ENCODE measurements around the gene MYOM1.
"Not testable (repeated sequence)": the region's sequence is repeated elsewhere in the genome, so short reads cannot be mapped to it uniquely, and the experiment has no call there.

Gene MYOM1

DNA sequence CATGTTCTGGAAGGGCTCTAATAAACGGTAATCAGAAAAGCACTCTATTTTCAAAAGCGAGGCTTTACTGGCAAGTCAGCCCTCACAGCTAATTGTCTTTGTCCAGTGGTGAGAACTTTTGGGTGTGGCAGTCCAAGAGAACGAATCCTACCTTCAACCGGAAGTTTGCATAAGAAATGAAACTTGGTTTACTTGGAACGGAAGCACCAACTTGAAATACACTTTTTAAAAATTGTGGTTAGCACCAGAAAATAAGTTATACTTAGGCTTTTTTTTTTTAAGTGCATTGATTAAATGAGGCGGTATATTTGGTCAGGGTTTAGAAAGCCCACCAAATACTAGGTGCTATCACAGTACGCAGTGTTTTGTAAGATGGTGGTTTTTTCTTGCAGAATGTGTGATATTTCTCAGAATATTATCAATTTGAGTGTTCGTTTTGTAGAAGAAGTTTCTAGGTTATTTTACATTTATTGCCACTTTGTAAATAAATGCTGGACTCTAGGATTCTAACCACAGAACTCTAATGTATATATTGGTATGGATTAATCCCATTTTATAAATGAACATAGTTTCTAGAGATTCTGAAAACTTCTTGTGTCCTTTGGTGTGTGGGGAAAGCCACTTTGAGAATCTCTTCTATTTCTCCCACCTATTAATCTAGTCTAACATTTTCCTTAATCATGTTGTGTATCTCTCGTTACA, 29.0 kb upstream of the MYOM1 start:
- no peak for DNase-seq

DNA sequence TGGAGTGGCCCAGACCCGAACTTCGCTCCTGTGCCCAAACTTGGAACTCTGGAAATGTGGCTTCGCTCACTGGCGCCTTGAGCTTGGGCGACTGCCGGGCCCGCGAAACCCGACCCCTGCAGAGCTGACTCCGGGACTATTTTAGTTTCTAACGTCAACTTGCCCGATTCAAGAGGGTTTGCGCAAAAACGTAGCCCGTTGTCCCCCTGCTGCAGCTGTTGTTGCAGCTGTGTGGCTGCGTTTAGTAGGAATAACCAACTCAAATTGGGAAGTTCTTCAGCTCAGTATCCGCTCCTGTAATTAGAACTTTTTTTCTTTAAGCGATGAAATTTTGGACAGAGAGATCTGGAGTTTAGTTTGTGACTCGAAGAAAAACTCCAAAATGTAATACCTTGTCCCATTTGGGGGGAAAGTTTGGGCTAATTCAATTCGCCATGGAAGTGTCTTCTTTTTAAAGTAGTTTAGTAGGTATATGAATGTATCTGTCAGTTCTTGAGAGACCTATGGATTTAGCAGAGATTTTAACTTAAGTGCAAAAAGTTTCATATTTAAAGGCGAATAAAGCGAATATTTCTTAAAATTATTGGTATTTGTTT, 28.4 kb upstream of the MYOM1 start:
- no peak for DNase-seq

DNA sequence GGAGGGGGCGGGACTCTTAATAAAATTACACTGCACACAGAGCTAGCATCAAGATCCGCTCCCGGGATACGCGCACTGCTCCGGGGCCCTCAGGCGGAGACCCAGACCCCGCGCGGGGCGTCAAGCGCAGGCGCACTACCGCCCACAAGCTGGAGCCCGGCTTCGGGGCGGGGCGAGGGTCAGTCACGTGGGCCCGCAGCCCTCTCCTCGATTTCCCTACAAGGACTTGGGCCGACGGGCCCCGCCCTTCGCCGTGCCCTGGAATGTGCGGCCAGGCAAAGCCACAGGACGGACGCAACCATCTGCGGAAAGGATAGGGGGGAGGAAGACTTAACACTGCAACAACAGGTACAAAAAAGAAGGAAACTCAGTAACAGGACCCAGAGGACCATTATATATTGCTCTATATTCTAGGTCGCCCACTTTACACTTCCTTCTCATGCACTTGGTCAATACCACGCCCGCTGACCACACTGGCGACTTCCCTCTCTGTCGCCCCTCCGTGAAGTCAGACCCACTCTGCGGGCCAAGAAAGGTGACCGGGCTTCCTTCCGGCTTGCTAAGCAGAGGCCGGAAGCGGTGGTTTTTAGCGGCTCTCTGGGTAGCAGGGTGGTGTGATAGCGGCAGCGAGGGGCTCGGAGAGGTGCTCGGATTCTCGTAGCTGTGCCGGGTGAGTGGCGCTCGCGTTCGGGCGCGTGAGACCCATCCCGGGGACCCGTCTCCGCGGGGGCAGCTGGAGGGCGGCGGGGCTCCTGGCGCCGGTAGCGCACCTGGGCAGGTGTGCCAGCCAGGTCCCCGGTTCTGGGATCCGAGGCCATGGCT, 27.7 kb upstream of the MYOM1 start, which contains the start of gene MYL12A:
TSS of gene MYL12A (plus strand) at position 562 of the 822 bp plus-strand sequence. CDS start 5,447 bp downstream, outside the sequence.
- DNase-seq: peak; percentile 87

DNA sequence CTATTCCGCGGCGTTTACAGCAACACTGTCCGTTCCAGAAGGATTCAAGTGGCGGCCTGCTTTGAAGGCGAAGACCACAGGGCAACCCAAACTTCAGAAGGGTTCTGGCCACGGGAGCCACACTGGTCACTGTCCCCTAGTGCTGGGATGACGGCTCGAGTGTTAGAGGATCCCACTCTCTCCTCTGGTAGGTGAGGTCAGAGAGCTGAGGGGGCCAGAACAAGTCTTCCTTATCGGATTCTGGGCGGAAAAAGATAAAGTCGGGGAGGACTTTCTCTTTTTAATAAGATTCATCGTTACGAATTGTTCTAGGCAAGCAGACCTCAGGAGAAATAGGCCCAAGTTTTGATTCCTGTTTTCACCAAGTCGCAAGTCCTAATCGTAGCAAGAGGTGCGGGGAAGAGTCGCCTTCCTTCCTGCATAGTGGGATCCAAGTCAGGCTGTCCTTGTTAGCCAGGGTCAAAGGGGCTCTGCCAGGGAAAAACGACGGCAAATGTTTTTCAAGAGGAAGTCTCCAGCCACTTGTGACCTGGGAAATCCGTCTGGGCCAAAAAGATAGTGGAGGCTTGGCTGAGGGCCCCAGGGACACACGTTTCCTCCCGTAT, 27.0 kb upstream of the MYOM1 start:
- DNase-seq: no peak

DNA sequence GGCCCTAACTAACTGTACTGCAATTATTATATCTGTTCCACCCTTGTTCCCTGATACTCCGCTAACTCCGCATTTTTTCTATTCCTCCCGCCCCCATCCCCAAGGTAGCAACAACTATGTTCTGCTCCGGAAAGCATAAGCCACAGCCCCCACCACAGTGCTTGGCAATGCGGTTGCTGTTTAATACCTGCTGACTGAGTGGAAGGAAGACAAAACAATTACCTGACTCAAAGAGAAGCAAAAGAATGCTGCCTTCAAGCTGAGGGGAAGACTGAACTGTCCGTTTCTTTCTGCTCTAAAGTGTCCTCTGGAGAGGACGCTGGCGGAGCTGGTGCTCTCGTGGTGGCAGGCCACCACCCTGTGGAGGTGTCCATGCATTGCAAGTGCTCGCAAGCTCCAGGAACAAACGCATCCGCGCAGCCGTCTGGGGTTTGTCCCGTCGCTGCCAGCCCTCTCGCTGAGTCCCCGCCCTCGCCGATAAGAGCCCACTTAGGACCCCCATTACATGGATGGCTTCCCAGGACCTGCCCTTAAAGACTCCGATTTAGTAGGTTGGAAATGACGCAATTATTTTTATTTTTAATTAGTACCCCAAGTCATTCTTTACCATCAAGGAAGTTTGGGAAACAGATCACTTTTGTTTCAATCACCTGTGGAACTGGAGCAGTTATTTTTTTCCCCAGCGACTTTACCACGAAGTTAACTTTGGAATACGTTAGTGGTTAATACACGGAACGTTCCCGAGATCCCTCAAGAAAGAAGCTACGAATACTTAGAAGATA, 26.3 kb upstream of the MYOM1 start:
- DNase-seq: peak; percentile 65

DNA sequence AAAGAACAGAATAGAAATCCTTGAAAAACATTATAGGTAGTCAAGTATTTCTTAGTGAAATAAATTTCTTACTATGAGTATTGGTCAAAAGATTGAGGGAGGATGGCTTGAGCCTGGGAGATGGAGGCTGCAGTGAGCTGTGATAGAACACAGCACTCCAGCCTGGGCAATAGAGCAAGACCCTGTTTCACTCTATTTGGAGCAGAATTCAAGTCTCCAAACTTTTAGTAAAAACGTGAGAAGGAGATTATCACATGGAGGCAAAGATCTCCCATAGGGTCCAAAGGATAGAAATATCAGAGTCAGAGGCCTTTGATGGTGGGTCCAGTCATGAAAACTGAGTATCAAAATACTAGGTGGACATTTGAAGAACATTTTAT, 25.4 kb upstream of the MYOM1 start:
- DNase-seq: no peak

DNA sequence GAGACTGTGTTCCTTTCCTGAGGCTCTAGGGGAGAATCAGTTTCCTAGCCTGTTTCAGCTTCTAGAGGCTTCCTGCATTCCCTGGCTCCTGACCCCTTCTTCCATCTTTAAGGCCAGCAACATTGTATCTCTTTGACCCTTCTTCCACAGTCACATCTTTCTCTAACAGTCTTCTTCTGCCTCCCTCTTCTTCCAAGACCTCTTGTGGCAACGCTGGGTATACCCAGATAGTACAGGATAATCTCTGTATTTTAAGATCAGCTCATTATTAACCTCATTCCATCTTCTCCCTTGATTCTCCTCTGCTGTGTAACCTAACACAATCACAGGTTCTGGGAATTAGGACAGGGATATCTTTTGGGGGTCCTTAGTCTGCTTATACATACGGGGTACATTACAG, 19.0 kb upstream of the MYOM1 start:
- no peak for DNase-seq

DNA sequence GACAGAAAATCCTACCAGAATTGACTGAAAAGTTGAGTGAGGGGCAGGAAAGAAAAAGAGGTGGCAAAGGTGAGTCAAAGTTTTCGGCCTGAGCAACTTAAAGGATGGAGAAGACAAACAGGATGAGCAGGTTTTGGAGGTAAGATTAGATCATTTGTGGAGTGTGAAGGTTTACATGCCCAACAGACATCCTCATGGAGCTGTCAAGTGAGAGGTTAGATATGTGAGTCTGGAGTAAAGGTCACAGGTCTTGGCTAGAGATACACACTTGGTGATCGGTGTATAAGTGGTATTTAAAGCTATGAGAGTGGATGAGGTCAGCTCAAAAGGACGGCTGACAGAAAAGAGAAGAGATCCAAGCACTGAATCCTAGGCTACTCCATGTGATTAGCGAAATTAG, 16.7 kb upstream of the MYOM1 start:
- DNase-seq: no peak

DNA sequence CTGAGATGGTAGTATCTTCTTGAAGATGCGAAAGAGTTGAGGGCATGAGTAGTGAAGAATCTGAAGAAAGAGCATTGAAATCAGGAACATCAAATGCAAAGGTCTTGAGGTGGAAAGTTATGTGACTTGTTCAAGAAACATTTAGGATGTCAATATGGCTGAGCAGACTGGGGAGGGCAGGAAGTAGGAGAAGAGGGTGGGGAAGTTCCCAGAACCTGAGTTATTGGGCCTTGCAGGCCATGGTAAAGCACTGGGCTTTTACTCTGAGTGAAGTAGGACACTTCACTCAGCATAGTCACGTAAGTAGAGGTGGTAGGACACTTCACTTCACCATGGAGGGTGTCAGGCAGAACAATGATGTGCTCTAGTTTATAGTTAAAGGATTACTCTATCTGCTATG, 16.1 kb upstream of the MYOM1 start:
- no peak for DNase-seq

DNA sequence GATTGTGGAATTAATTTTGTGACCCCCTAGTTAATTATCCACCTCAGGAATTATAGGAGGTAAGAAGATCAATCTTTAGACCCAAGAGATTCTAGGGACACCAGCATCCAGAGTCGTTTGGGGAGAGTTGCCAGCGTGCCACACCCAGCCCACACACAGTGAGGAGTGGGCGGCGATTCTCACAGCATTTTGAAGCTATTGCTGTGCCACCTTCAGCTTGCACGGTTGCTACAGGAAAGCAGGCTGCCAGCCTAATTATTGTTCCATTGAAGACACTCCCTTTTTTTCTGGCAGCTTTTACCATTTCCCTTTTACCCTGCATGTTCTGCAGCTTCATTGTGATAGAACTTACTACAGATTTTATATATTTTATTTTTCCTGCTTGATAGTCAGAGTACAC, 14.7 kb upstream of the MYOM1 start:
- no peak for DNase-seq

DNA sequence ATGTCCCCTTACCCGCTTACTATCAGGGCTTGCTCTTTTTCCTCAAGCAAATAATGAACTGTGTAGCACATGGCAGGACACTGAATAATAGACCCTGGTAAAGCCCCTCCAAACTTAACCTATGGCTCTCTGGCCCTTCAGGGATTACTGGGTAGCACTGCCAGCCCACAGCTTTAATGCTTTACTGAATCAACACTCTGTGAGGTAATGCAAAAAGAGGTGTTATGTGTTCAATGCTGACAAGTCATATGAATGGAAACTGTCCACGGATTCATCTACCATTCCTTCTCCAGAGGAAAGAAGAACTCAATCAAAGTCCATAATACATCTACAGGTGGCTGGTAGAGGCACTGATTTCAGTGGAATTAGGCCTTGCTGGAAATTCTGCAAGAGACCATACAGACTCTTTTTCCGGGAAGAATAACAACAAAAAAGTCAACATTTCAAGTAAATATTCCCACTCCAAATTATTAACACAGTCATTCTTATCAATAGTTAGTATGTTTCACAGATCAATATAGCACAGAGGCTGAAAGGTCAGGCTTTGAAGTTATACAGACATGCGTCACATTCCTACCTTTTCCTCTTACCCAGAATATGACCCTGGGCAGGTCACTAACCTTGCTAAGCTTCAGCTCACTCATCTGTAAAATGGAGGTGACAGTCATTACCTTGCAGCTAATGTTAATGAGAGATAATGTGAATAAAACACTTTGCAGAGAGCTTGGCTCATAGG, 13.8 kb upstream of the MYOM1 start:
- DNase-seq: no peak

DNA sequence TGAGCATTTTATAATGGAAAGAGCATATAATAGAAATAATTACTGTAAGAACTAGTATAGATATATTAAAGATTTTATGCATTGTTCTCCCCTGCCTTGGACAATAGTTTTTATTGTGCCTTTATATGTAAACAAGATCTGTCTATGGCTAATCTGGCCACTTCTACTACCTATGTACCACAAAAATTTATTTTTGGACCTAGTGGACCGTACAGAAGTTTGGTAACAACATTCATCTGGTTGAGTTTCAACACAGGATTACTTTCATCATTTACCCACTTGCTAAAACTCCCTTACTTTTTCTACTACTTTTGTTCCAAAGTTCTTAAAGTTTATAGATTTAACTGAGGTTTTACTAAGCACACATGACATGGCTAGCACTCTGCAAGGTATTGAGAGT, 13.2 kb upstream of the MYOM1 start:
- no peak for DNase-seq

DNA sequence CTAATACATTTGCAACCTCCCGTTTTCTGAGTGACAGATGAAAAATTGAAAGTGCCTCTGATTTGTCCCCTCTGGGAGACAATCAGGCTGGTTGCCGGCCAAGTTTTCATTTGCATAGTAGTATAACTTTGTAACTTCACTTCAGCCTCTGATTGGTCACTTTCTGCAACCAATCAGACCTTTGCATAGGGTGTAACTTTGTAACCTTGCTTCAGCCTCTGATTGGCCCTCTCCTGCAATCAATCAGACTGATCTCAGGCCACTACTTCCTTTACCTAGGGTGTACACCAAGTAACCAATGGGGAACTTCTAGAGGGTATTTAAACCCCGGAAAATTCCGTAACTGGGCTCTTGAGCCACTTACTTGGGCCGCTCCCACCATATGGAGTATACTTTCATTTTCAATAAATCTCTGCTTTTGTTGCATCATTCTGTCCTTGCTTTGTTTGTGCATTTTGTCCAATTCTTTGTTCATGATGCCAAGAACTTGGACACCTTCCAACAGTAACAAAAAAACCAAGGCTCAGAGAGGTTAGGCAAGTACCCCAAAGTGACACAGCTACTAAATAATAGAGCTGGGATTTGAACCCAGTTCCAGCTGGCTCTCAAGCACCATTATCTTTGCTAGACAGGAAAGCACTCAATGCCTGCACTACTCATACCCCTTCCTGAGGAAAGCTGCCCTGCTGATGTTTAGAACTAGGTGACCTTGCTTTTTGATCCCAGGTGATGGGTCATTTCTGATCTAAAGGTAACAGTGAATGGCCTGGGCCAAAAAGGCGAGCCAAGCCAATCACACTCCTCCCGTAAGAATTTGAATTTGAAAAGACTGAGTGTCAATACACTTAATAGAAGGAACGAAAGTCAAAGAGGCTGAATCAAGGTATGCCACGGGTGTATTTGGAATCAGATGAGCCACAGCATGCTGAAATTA, 10.9 kb upstream of the MYOM1 start:
- DNase-seq: no peak

DNA sequence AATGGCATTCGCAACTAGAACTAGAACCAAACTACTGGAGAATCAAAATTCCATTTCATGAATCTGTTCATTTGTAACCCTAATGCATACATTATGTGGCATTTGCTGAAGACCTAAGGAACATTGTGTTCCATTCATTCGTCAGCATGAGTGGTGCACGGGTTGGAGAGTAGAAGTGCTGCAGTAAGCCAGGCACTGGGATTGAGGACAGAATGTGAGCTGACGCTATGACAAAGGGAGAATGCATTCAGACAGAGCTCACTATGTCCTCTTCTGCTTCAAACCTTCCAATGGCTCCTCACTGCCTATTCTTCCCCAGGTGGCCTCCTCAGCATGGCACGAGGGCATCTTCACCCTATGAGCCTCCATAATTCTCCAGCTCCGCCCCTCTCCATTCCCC, 6.3 kb upstream of the MYOM1 start:
- DNase-seq: no peak

DNA sequence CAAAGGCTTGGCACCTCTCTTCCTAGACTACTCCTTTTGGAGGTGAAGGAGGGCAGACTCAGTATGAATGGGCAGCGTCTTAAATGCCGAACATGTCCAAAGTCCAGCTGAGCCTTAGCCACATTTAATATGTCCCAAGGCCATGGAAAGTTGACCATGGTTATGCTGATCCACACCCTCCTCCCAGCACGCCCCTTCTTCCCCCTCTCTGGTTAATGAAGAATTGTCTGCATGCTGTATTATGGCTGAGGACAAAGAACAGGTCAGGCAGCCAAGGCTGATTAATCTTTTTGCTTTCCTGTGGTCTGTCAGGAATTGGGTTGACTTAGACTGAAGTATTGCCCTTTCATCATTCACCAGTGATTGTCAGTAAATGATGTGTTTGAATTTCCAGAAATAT, 5.8 kb upstream of the MYOM1 start:
- DNase-seq: no peak

DNA sequence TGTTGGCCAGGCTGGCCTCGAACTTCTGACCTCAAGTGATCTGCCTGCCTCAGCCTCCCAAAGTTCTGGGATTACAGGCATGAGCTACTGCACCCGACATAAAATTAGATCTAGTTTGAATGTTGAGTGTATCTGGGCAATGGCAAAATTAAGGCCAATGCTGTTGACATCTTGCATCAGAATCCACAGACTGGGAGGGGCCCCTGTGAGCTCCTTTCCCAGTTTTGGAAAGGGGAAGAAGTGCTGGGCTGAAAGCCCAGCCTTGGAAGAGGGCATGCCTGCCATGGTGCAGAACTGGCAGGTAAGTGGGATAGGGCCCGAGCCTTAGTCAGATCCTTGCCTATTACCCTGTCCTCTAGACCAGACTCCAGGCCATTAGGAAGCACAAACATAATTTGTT, 4.5 kb upstream of the MYOM1 start:
- no peak for DNase-seq

DNA sequence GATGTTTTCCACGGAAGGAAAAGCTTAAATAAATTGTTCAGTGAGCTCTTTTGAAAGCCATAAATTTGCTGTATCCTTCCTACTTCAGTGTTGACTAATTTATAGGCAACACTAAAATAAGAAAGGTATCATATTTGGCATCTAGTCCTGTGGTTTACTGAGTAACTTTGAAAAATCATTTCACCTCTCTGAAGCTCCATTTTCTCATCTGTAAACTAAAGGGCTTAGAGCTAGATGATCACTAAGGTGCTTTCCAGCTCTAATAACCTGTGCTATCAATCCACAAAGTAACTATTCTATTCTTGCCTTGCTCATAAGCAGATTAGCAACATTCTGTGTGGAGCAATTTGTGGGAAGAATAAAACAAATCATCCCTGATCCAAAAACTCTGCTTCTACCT, 3.6 kb upstream of the MYOM1 start:
- DNase-seq: no peak

DNA sequence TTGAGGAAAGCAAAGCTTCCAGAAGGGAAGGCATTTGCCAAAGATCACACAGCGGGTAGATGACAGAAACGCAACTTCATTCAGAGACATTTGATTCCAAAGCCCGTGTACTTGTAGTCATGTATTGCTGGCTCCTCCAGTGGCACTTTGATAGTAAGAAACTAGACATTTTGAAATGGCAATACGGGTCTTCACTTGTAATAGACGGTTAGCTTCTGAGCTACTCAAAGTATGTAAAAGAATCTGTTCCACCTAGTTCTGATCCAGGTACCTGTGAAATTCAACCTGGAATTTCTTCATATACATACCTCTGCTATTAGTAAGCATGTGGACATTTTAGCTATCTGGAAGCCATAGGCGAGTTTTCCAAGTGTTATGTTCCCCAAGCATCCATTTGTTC, 1.7 kb upstream of the MYOM1 start:
- DNase-seq: no peak

DNA sequence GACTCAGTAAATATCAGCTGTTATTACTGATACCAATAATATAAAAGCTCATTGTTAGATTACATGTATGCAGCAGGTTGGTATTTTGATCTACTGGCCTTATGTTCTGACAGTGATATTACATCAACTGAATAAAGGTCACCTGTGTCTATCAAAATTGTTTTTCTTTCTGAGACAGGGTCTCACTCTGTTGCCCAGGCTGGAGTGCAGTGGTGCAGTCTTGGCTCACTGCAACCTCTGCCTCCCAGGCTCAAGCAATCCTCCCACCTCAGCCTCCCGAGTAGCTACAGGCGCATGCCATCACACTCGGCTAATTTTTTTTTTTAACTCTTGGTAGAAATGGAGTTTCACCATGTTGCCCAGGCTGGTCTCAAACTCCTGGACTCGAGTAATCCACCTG, 1.1 kb upstream of the MYOM1 start:
- not testable (repeated sequence) for DNase-seq

DNA sequence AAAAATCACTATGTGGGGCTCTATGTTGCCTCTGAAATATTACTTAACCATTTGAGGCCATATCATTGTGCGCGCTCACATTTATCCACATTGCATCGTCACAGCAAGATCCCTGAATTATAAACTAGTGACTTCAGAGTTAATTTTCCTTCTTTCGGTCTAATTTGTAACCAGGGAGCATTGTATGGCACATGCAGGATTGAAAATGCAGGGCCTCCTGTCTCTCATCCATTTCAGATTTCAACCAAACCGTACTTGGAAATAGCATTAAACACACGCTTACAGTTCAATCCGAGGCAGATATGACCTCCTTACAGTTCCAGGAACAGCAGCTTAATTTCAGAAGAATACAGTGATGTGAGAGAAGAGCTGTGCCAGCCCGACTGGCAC, 532 bp downstream of the MYOM1 start:
- DNase-seq: no peak

DNA sequence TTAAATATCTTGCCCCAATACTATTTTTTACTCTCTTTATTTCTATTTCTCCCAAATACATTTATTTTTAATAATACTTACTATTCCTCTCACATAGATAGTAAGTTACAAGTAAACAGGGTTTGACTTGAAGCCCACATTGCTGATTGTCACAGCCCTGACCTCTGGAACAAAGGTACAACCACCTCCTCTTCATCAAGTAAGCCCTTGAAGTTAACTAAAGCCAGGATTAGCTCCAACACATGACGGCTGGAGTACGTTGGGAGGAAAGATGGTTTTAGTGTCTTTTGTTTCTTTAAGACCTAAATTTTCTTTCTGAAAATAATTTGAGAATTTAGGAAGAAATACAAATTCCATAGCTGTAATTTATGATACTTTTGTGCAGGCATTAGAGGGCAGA, 949 bp downstream of the MYOM1 start:
- no peak for DNase-seq
